DND-41 (cell line): Measurements from ENCODE around the gene IGSF8.

Source experiments
- ATAC-seq: fragments of 200-7000 bp; cut with Tn5 transposase; 3 replicates; pipeline ENCODE4 v1.9.1; 2021; ENCODE audit warnings: low read depth; ENCODE audit not compliant: insufficient read depth
- DNase-seq: peaks from one replicate; pipeline ENCODE4 v3.0.0-alpha.2; 2020
- H2AFZ ChIP-seq: 2 replicates; pipeline ENCODE4 v1.6.0; 2012; ENCODE audit warnings: low read depth, low read length
- H3K27ac ChIP-seq: 2 replicates; pipeline ENCODE4 v1.5.1; 2012; ENCODE audit warnings: low read length, inconsistent platforms
- H3K27me3 ChIP-seq: fragments of 200-600 bp; sonication (generic); 2 replicates; pipeline ENCODE4 v1.6.0; 2012; ENCODE audit warnings: low read length, mild to moderate bottlenecking, inconsistent platforms; ENCODE audit not compliant: insufficient read depth, poor library complexity
- H3K36me3 ChIP-seq: 2 replicates; pipeline ENCODE4 v1.5.1; 2012; ENCODE audit warnings: low read length, inconsistent platforms; ENCODE audit not compliant: insufficient read depth
- H3K4me1 ChIP-seq: 2 replicates; pipeline ENCODE4 v1.5.1; 2012; ENCODE audit warnings: mild to moderate bottlenecking, low read length; ENCODE audit not compliant: insufficient read depth
- H3K4me2 ChIP-seq: 2 replicates; pipeline ENCODE4 v1.6.0; 2012; ENCODE audit warnings: mild to moderate bottlenecking, moderate library complexity, low read length, inconsistent platforms; ENCODE audit not compliant: insufficient read depth
- H3K4me3 ChIP-seq, 2 experiments: fragments of 200-600 bp in 1 of 2; shearing (Covaris generic) in 1 of 2; 2 replicates each; pipeline ENCODE4 v1.5.1; 2012 to 2016; ENCODE audit warnings: inconsistent platforms in 2 of 2, low read length in 2 of 2, mild to moderate bottlenecking in 2 of 2, low read depth in 1 of 2, moderate library complexity in 1 of 2
- H3K79me2 ChIP-seq: 2 replicates; pipeline ENCODE4 v1.6.0; 2012; ENCODE audit warnings: low read length, inconsistent platforms; ENCODE audit not compliant: insufficient read depth
- H3K9ac ChIP-seq: 2 replicates; pipeline ENCODE4 v1.6.0; 2012; ENCODE audit warnings: low read depth, mild to moderate bottlenecking, inconsistent platforms, low read length, moderate library complexity
- H3K9me3 ChIP-seq: 2 replicates; pipeline ENCODE4 v1.5.1; 2012; ENCODE audit warnings: low read length, moderate library complexity, mild to moderate bottlenecking, inconsistent platforms; ENCODE audit not compliant: insufficient read depth, severe bottlenecking
- H4K20me1 ChIP-seq: 2 replicates; pipeline ENCODE4 v1.6.0; 2012; ENCODE audit warnings: low read length; ENCODE audit not compliant: insufficient read depth
- EZH2 ChIP-seq: IDR thresholded peaks from 3 replicates; pipeline ENCODE4 v1.6.1; 2012; ENCODE audit warnings: borderline replicate concordance, low read depth, mild to moderate bottlenecking, moderate library complexity, low read length, inconsistent platforms; ENCODE audit not compliant: severe bottlenecking
- TF ChIP-seq, protein P1 (sequence below): IDR thresholded peaks from 2 replicates; pipeline ENCODE4 v1.5.1; 2012; ENCODE audit warnings: borderline replicate concordance, low read length, moderate library complexity, mild to moderate bottlenecking; ENCODE audit not compliant: poor library complexity, severe bottlenecking; ENCODE audit errors: extremely low read depth

The IGSF8 gene

DNA sequence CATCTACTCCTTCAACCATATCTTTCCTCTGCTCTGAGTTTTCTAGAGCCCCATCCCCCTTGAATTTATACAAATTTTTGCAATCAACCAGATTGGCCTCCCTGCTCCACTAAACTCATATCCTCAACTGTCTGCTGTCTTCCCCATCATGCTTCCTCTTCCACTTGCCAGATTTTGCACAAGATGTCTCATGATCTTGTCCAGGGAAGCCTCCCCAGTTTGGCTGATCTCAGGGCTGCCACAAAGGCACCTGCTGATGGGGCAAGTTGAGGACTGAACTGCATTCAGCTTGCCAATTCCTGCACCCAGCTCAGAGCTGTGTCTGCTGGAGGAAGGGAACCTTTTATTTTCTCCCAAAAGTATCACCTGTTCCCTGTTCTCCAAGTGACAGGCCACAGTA lies 20.9 kb downstream of the IGSF8 start:
- TF ChIP-seq, protein P1, sequence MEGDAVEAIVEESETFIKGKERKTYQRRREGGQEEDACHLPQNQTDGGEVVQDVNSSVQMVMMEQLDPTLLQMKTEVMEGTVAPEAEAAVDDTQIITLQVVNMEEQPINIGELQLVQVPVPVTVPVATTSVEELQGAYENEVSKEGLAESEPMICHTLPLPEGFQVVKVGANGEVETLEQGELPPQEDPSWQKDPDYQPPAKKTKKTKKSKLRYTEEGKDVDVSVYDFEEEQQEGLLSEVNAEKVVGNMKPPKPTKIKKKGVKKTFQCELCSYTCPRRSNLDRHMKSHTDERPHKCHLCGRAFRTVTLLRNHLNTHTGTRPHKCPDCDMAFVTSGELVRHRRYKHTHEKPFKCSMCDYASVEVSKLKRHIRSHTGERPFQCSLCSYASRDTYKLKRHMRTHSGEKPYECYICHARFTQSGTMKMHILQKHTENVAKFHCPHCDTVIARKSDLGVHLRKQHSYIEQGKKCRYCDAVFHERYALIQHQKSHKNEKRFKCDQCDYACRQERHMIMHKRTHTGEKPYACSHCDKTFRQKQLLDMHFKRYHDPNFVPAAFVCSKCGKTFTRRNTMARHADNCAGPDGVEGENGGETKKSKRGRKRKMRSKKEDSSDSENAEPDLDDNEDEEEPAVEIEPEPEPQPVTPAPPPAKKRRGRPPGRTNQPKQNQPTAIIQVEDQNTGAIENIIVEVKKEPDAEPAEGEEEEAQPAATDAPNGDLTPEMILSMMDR, result no peak
- H3K4me1 ChIP-seq, result no peaks in the 10 kb centered on the region
- H3K36me3 ChIP-seq, result no peaks in the 10 kb centered on the region
- no peak overlapping the region for H3K9ac ChIP-seq
- no peak overlapping the region for H3K4me3 ChIP-seq
- DNase-seq (no peak), ATAC-seq (no peak)
- peaks cover 21% of the 10 kb centered on the region for H3K27me3 ChIP-seq
- no peak overlapping the region for H3K4me2 ChIP-seq
- H3K9me3 ChIP-seq, result no peaks in the 10 kb centered on the region
- H3K27ac ChIP-seq, result no peak overlapping the region
- H4K20me1 ChIP-seq, result no peaks in the 10 kb centered on the region
- no peaks in the 10 kb centered on the region for H3K79me2 ChIP-seq
- H2AFZ ChIP-seq, result no peak overlapping the region

DNA sequence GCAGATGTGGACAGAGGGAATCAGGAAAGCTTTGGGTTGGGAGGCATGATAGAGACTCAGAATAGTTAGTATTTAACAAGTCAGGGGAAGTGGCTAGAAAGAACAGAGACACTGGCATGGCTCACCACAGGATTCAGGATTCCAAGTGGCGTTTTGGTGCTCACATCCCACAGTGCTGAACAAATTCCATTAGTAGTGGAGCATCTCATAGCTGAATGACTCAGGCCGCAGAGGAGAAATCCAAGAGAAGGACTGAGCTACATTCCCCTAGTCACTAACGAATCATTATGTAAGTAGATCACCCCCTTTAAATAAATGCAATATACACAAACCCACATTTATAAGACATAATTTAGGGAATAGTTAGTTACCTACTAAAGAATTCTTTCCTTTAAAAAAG lies 22.1 kb downstream of the IGSF8 start:
- DNase-seq (no peak), ATAC-seq (no peak)
- H2AFZ ChIP-seq, result no peak overlapping the region
- no peak overlapping the region for H3K9ac ChIP-seq
- H3K79me2 ChIP-seq, result no peaks in the 10 kb centered on the region
- H3K4me3 ChIP-seq, result no peak overlapping the region
- H3K27ac ChIP-seq, result no peak overlapping the region
- peaks cover 2% of the 10 kb centered on the region; the same call in 1 of the 2 replicates for H3K4me1 ChIP-seq
- H4K20me1 ChIP-seq, result no peaks in the 10 kb centered on the region
- H3K27me3 ChIP-seq, result peaks cover 21% of the 10 kb centered on the region
- no peaks in the 10 kb centered on the region for H3K9me3 ChIP-seq
- H3K4me2 ChIP-seq, result no peak overlapping the region
- TF ChIP-seq, protein P1, result no peak
- TF ChIP-seq EZH2, result no peak
- H3K36me3 ChIP-seq, result no peaks in the 10 kb centered on the region

DNA sequence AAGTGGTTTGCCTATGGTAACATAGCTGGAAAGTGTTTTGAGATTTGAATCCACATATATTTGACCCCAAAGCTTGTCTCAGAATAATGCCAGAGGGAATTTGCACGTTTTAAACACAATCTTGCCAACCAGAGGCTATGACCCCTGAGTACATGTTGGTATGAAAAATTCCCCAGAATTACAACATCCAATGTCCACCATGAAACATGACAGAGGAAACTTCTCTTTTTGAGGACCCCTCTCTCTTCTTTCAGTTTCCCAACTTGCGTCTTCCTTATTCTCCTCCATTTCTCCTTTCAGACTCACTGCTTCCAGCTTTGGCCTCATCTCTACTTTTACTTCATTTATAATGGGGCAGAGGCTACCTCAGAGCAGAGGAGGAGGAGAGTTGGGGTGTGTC lies 22.6 kb downstream of the IGSF8 start:
- peaks cover 21% of the 10 kb centered on the region for H3K27me3 ChIP-seq
- no peak overlapping the region for H3K27ac ChIP-seq
- no peak overlapping the region for H3K9ac ChIP-seq
- H2AFZ ChIP-seq, result no peak overlapping the region
- ATAC-seq (no peak), DNase-seq (no peak)
- H3K79me2 ChIP-seq, result no peaks in the 10 kb centered on the region
- H3K4me2 ChIP-seq, result no peak overlapping the region
- H3K4me3 ChIP-seq, result no peak overlapping the region
- no peaks in the 10 kb centered on the region for H3K9me3 ChIP-seq
- peaks cover 6% of the 10 kb centered on the region for H3K4me1 ChIP-seq
- H4K20me1 ChIP-seq, result no peaks in the 10 kb centered on the region
- TF ChIP-seq, protein P1, result no peak
- TF ChIP-seq EZH2, result no peak
- H3K36me3 ChIP-seq, result no peaks in the 10 kb centered on the region

DNA sequence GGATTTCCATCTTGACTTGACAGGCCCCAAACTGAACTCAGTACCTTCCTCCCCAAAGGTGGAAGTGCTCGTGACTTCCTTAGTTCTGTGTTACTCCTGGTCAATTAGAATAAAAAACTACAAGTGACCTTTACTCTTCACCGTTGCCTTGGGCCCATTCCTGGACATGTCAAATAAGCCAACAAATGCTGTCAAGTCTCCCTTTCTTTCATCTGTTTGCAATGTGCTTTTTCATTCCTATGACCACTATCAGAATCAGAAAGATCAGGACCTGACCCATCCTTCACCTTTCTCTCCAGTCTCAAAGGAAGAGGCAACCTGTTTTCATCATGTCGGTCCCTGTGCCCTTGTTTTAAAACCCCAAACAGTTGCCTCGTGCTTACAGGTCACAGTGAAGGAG lies 23.6 kb downstream of the IGSF8 start:
- no peak overlapping the region for H2AFZ ChIP-seq
- no peak overlapping the region for H3K27ac ChIP-seq
- H3K9ac ChIP-seq, result no peak overlapping the region
- H3K4me1 ChIP-seq, result peaks cover 13% of the 10 kb centered on the region
- H3K79me2 ChIP-seq, result no peaks in the 10 kb centered on the region
- no peak for DNase-seq
- H4K20me1 ChIP-seq, result no peaks in the 10 kb centered on the region
- H3K36me3 ChIP-seq, result no peaks in the 10 kb centered on the region
- H3K9me3 ChIP-seq, result no peaks in the 10 kb centered on the region
- ATAC-seq, result no peak
- peaks cover 21% of the 10 kb centered on the region for H3K27me3 ChIP-seq
- no peak for TF ChIP-seq EZH2
- TF ChIP-seq, protein P1, result no peak
- H3K4me2 ChIP-seq, result no peak overlapping the region
- no peak overlapping the region for H3K4me3 ChIP-seq
